Endometrial microvascular endothelial cells (primary cell): ENCODE data around the gene ASPHD1. TPM values are rescaled to one million over a fixed set of nuclear protein-coding genes. Genes with fewer than 3 reads are reported as not detected.
"Not testable (repeated sequence)": the region's sequence is repeated elsewhere in the genome, so short reads cannot be mapped to it uniquely, and the experiment has no call there.

Source experiments
- in situ Hi-C: cut with HindIII; loops from 2 replicates; pipeline ENCODE4 v1.10.0; 2017; ENCODE audit warnings: low sequenced_read_pairs, low pct_unique_long_range_greater_than_20kb; ENCODE audit errors: inconsistent ontology term
- total RNA-seq: library from RNA; depleted of rRNA; stranded (reverse); fragments of >200 nt; gene quantifications from one replicate; pipeline ENCODE4 v1.2.3, GENCODE V29; 2015; ENCODE audit errors: inconsistent ontology term

The ASPHD1 gene
- total RNA-seq, 1 donor from 2014 or later, result not detected

DNA sequence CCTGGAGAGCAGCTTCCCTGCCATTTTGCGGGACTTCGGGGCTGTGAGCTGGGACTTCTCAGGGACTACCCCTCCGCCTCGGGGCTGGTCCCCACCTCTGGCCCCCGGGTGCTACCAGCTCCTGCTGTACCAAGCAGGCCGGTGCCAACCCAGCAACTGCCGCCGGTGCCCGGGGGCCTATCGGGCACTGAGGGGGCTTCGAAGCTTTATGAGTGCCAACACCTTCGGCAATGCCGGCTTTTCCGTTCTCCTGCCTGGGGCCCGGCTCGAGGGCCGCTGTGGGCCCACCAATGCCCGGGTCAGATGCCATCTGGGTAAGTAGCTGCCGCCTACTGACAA lies 1.3 kb downstream of the ASPHD1 start:
- in situ Hi-C loops, result no loop called here

DNA sequence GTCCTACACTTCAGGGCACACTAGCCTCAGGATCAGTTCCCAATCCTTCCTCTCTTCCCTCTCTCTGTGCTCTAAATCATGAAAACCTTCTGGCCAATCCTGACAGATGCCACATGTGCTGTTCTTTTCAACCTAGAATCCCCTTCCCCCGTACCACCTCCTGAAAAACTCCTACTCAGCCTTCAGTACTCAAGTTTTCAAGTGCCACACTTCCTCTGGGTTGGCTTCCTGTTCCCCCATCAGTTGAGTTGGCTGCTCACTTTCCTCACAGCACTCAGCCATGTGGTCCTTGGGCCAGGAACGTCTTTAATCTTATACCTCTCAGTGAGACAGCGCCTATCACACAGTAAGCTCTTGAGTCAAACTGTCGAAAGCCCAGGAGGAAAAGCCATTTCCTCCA lies 3.3 kb downstream of the ASPHD1 start:
- in situ Hi-C loops, result no loop called here

- in situ Hi-C loops, result no loop called here
Measured at GRCh38 chr16:29904947-29905346, 4.7 kb downstream of the ASPHD1 start.

- in situ Hi-C loops, result no loop called here
Measured at GRCh38 chr16:29905668-29906067, 5.4 kb downstream of the ASPHD1 start.

- in situ Hi-C loops, result no loop called here
Measured at GRCh38 chr16:29906520-29907244, 6.4 kb downstream of the ASPHD1 start.

GRCh38 chr16:29907973-29908372 lies 7.7 kb downstream of the ASPHD1 start:
- in situ Hi-C loops, result no loop called here

- in situ Hi-C loops, result no loop called here
Measured at GRCh38 chr16:29908719-29909220, 8.5 kb downstream of the ASPHD1 start.

- in situ Hi-C loops, result no loop called here
Measured at GRCh38 chr16:29909391-29909790, 9.1 kb downstream of the ASPHD1 start.

DNA sequence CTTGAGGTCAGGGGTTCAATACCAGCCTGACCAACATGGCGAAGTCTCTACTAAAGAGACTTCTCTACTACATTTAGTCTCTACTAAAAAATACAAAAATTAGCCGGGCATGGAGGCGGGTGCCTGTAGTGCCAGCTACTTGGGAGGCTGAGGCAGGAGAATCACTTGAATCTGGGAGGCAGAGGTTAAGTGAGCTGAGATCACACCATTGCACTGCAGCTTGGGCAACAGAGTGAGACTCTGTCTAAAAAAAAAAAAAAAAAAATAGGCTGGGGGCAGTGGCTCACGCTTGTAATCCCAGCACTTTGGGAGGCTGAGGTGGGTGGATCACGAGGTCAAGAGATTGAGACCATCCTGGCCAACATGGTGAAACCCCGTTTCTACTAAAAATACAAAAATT lies 9.6 kb downstream of the ASPHD1 start:
- in situ Hi-C loops, result not testable (repeated sequence)

GRCh38 chr16:29910819-29911675 lies 10.8 kb downstream of the ASPHD1 start:
- in situ Hi-C loops, result no loop called here

DNA sequence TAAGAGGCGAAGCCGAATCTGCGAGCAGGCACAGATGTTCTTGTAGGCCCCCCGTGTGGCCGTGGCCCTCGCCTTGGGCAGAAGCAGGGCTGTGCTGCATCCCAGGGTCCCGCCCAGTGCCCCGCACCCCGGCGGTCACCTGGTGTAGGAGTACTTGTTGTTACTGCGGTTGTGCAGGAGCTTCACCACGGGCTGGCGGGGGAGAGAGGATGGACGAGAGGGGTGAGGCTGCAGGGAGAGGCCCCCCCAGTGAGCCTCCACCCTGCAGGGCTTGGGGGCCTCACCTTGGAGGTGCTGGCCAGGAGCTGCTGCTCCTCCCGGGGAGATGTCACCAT lies 11.4 kb downstream of the ASPHD1 start:
- in situ Hi-C loops, result no loop called here

GRCh38 chr16:29912087-29912486 lies 11.8 kb downstream of the ASPHD1 start:
- in situ Hi-C loops, result no loop called here

GRCh38 chr16:29913514-29913913 lies 13.2 kb downstream of the ASPHD1 start:
- in situ Hi-C loops, result no loop called here

DNA sequence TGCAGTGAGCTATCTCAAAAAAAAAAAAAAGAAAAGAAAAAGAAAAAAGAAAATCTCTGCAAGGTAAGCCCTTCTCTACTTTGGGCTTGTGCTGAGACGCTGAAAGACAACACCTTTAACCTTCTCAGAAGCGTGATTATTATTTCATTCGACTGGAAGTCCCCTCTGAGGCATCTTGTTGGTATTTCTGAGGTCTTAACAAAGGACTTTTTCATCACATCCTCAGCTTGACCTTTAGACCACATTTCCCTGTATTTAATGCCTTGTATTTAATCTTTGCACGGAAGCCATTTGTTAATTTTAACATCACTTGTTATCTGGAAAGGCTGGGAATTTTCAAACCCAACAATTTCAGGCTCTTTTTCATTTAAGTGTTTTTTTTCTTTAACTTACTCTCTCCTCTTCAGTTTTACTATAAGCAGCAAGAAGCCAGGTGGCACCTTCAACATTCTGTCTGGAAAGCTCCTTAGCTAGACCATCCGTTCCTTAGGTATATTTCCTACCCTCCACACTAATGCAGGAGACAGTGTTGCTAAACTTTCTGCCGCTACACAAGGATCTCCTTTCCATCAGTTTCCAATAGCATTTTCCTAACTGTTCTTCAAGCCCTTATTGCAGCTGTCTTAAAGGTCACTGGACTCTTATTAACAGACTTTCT lies 15.4 kb downstream of the ASPHD1 start:
- in situ Hi-C loops, result no loop called here

GRCh38 chr16:29916979-29917378 lies 16.7 kb downstream of the ASPHD1 start:
- in situ Hi-C loops, result no loop called here

GRCh38 chr16:29920288-29921033 lies 20.2 kb downstream of the ASPHD1 start:
- in situ Hi-C loops, result no loop called here

- in situ Hi-C loops, result no loop called here
Measured at GRCh38 chr16:29921034-29921385, 20.7 kb downstream of the ASPHD1 start.

DNA sequence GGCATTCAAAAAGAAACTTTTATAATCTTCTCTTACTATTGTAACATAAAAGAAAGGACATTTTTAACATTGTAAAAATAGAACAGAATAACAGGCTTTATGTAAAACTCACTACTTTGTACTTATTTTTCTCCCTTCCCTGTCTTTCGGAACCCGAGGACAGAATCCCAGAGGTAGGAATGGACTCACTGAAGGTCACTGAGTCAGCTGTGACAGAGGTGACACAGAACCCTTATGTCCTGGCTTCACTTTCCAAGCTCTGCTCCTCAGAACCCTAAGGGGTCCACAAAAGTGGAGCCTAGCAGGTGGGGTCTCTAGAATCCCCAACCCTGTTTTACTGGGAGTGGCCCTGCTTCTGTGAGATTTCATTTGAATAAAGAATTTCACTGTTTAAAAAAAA lies 22.0 kb downstream of the ASPHD1 start:
- in situ Hi-C loops, result no loop called here

DNA sequence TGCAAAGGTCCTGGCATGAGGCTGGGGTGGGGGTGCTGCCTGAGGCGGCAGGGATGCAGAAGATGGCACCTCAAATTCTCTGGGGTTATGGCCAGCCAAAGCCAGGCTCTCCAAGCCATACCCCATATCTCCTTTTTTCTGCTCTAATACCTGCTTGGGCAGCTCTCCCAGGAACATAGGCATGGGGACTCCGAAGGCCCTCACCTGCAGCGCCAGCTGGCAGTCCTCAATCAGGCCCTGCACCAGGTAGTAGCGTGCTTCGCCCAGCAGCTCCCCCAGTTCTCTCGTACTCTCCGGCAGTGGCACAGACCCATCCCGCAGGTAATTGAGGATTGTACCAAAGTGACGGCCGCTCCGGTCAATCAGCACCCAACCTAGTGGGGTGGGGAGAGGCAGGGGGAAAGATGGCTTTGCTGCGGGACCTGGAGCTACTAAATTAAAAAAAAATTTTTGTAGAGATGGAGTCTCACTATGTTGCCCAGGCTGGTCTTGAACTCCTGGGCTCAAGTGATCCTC lies 22.8 kb downstream of the ASPHD1 start:
- in situ Hi-C loops, result no loop called here
